Medulla oblongata (tissue), 1 donor: ENCODE data around the gene XIRP1.

ENCODE experiments used
- DNase-seq: peaks from one replicate; pipeline ENCODE4 v3.0.0-alpha.2; 2015; ENCODE audit errors: extremely low spot score

XIRP1 gene

DNA sequence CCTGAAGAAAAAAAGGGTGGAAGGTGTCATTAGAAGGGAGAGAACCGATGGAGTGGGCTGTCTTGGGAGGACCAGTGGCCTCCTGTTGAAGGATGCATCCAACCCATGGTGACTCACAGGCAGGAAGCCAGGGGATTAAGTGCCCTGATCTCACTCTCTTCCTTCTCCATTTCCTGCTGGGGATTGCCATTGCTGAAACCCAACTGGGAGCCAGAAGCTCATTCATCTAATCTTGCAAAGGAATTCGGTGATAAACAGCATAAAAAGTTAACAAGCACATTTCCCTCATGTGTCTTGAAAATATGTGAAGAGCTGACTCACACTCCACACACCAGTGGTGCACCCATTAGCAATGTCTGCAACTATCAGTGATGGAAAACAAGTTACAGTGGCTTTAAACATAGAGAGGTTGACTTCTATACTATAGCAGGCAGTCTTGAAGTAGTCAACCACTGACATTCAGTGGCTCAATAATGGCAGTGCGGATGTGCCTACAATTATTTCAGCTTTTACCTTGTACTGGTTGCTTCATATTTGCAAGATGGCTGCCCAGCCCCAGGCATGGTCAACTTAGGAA, 26.2 kb downstream of the XIRP1 start:
- no peak for DNase-seq

DNA sequence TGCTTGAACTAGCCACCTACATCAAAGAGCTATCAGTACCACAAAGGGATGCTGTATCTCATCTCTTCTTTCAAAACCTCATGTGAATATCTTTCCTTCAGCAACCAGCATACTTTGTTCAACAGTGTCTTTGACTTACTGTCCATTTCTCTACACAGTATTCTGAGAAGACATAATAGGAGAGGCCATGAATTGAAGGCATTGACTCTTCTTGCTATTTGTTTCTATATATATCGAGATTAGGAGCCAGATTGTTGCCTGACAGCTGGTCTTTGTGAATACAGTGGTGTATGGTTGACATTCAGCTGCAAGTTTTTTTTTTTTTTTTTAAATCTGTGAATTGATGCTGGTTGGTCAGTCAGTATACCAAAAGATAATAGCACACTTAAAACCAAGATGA, 26.9 kb downstream of the XIRP1 start:
- DNase-seq = no peak

DNA sequence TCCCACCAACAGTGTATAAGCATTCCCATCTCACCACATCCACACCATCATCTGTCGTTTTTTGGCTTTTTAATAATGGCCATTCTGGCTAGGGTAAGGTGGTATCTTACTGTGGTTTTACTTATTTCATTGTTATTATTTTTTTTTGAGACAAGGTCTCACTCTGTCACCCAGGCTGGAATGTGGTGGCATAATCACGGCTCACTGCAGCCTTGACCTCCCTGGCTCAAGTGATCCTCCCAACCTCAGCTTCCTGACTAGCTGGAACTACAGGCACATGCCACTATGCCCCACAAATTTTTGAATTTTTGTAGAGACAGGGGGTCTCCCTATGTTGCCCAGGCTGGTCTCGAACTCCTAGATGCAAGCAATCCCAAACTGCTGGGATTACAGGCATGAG, 28.0 kb downstream of the XIRP1 start:
- DNase-seq = no peak

DNA sequence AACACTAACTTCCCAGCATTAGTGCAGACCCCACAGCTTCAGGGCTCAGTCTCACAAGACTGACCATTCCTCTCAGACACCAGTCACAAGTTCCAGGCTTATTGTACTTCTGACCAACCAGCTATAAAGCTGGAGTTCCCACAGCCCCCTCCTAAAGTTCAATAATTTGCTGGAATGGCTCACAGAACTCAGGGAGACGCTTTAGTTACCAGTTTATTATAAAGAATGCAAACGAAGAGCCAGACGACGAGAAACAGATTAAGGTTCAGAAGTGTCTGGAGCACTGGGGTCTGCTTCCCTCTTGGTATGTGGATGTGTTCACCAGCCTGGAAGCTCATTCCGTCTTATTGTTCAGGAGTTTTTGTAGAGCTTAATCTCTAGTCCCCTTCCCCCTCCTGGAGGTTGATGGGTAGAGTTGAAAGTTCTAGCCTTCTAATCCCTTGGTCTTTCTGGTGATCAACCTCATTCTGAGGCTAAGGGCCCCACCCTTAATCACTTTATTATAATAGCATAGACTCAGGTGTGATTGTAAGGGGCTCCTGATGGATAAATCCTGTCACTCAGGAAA, 34.2 kb downstream of the XIRP1 start:
- DNase-seq = no peak

DNA sequence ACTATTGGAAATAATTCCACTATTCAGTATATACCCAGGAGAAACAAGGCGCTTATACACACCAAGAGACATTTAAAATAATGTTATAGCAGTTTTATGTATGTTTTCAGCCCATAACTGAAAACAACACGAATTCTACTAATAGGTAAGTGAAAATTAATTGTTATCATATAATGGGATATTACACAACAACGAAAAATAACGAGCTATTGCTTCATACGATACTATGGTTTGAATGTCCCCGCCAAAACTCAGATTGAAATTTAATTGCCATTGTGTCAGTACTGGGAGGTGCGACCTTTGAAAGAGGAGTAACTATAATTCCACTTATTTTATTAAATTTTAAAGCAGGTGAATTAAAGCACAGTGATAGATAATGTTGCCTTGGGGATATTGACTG, 35.0 kb downstream of the XIRP1 start:
- DNase-seq = no peak

DNA sequence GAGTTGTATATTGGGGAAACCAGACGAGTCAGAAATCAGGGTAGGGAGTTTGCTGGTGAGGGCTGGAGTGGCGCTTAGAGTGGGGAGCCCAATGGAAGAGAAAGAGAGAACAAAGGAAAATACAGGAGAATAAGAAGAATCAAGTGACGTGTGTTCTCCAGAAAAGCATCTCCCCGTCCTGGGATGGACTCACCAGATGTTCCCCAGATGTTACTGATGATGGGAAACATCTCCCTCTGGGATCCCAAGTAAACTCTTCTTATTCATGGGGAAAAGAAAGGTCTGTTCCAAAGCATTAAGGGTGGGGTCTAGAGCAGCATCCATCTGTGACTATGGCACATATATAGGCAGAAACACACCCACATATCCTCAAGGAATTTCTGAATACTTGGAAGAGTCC, 36.0 kb downstream of the XIRP1 start:
- DNase-seq = no peak

DNA sequence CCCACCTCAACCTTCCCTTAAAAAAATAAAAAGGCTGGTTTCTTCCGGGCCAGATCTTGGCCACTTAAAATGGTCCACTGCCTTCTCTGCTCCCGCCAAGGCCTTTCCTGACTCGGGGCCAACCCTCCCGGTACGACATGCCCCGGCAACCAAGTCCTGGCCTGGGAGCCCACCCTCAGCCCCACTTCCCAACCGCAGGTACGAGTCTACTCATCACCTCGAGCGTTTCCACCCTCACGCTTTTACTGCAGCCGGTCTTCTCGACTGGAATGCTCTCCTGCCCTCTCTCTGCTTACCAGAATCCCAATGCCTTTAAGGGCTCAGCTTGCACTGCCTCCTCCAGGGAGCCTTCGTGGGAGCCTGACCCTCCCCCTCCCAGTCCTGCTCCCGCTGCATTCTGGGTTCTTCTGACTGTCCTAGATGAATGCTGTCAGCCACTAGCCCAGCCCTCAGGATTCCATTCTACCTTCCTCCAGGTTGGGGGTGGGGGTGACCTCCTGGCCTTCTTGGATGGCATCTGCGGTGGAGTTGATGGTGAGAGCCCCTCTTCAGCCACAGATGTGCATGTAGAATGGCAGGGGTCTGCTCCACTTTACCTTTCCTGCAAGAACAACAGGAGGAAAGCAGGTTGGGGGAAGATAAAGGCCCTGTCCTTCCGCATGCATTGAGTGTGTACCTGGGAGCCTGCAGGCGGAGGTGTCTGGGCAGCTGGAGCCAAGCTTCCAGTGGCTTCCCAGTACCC, 37.9 kb downstream of the XIRP1 start:
- peak; percentile 32 for DNase-seq

DNA sequence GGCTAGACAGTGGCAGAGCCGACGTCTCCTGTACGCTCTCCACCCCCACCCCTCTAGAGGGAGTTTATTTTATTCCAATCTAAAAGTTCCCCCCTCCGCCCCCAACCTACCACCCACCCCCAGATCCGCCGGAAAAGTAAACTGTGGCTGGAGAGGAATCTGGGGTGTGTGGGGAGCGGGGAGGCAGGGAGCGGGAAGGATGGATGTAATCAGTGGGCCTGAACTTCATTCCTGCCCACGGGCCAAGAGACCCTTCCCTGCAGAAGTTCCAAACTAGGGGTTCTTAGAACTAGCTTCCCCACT, 38.5 kb downstream of the XIRP1 start:
- no peak for DNase-seq

DNA sequence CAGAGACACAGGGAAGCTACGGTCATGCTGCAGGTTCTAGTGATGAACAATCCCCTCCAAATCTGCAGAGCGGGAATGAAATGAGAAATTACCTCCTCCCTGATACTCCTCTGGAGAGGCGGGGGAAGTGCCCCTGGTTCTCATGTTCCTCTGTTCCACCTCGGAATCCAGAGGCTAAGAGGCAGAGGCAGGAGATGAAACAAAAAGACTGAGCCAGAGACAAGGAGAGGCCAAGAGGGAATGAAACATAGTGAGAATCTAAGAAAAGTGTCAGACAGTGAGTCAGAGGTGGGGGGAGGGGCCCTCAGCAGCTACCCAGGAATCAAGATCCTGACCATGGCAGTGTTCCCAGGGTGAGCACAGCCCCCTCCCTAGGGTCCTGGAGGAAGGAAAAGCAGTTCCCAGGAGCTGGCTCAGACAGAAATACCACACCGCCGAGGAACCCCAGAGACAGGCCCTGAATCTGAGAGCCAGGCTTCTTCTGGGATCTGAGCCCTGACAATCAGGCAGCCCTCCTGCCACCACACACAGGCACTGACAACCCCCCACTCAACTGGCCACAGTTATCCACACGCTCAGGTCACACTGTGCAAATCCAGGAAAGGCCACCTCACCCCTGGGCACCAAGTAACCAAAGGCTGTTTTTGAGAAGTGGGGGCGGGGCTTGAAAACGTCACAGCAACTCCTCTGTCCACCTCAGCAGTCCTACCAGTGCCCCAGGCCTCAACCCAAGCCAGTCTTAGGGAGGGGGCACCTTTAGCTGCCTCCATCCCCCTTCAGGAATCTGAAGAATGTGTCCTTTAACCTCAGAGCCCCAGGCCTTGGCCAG, 41.4 kb downstream of the XIRP1 start:
- DNase-seq = peak; percentile 82

DNA sequence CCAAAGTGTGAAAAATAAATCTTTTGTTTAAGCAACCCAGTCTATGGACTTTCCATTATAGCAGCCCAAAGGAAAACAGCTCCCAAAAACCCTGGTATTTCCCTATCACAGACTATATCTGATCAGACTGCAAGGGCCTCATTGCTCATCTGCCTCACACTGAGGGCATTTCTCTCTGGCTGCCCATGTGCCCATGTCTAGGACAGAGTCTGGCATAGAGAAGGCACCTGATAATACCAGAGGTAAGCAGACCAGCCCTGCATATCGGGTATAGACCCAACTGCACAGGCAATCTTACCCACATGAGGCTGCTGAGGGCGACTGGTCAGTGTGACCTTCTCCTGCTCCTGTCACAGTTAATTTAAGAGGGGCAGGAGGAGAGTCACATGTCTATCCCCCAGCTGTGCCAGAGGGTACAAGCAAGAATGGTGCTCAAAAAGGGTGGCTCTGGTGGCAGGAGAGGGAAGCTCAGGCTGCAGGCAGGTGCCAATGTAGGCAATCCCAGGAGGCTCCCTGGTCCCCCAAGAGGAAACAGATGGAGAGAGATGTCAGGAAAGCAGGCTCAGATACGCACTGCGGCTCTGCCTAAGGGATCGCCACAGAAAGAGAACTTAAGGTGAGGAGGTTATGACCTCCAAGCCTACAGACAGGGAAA, 42.1 kb downstream of the XIRP1 start:
- no peak for DNase-seq

DNA sequence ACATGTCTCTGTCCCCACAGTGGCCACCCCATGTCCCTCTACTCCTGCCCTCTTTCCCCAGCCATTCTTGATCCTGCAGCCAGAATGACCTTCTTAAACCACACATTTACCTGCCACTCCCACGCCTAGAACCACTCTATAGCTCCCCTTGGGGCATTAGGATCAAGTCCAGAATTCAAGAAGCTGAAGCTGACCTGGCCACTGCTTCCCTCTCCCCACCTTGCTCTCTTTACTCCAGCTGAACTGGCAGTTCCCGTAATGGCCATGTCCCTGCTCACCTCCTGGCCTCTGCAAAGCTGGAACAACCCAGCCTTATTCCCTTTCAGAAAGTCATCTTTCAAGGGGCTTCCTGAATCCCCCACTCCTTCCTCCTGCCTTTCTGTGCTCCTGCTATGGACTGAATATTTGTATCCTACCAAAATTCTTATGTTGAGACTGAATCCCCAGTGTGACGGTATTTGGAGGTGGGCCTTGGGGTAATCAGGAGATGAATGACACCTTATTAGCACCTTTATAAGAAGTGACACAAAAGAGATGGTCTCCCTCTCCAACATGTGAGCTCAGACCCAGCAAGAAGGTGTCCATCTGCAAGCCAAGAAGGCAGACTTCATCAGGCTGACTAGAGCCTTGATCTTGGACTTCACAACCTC, 42.8 kb downstream of the XIRP1 start:
- no peak for DNase-seq

DNA sequence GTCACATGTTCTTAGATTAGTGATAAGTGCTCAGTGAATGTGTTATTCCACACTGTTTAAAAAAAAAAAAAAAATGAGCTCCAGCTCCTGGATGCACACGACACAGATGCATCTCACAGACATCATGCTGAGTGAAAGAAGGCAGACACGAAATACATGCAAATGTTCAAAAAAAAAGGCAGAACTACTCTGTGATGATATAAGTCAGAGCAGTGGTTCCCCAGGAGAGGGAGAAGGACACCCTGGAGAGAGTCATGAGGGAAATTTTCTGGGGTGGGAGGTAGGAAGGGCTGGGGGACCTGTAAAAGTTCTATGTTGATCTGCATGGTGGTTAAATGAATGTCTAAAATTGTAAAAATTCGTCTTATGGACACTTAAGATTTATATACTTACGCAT, 43.3 kb downstream of the XIRP1 start:
- DNase-seq = no peak

DNA sequence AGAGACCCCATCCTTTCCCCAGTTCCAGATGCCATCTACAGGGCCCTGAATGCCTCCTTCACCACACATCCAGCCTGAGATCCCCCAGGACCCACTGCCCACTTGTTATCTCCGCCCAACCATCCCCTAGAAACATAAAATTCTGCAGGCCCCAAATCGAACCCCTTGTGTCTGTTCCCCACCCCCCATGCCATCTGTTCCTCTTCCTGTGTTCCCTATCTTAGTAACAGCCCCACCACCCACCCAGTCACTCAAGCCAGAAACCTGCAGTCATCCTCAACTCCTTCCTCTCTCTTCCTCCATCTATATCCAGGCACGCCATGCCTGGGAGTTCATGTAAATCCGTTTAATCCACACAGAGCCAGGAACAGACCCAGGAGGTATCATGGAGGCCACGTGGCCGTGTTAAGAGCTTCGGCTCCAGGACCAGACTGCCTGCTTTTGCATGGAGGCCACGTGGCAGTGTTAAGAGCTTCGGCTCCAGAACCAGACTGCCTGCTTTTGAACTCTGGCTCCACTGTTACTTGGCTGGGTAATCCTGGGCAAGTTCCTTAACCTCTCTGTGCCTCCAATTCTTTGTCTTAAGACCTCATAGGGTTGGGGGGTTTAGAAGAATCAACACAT, 43.8 kb downstream of the XIRP1 start:
- peak; percentile 50 for DNase-seq

DNA sequence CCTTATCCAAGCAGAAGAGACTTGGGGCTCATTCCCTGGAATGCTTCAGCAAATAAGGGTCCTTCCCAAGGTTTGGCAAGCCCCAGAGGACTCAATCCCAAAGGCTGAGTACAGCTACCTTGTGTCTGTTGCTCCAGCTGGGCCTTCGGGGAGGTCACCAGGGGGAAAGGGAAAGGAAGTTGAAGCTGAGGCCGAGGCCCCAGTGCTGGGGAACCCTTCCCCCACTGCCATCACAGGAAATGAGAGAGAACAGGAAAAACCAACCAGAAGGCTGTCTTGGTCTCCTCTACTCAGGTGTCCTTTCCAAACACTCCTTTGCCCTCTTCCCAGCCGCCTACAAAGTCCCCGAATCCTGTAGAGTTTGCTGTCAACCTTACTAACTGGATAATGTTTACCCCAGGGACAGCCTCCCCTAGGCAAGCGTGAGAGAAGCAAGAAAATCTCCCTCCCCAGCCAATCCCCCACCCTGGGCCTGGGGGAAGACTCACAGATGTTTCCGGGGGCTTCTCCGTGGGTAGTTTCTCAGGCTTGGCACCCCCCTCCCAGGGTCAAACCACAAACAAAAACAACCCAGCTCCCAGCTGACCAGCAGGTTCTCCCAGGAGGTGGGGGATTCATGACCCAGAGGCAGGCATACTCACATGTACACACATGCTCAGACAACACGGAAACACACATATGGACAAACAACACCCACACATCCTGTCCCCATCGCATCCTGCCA, 44.5 kb downstream of the XIRP1 start:
- DNase-seq = peak; percentile 52

DNA sequence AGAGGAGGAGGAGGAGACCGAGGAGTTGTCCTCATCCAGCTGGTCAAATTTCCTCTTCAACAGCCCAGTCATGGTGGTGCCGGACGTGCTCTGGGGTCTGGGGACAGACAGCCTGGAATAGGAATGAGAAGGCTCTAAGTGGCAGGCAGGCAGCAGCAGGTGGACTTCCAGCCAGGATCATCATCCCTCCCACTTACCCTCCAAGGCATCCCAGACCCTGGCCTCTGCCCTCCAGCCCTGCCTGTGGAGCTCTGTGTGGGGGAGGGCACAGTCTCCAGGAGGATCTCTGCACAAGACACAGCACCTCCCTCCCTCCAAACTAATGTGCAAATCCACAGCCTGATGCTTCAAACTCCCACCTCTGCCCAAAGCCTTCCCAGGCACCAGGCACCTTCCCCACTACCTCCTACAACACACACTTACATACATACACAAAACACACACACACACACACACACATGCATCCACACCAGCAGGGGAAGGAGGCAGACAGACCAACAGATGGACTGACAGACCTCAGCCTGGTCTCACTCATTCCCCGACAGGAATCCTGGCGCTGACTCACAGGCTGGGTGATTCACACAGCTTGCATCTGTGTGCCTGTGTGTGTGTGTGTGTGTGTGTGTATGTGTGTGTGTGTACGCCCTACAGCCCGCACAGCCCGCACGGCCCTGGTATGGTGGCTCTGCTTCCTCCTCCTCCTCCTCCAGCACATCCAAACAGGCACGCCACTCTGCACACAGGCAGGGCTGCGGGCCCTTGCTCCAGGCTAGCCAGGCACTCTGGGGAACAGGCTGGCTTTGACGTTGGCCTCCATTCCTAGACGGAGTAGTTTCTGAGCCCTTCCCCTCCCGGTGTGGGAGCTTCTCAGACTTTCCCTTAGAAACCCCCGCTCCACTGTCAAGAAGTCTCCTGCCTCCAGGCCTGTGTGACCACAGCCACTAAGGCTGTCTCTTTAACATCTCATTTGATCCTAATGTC, 45.5 kb downstream of the XIRP1 start:
- DNase-seq = no peak

DNA sequence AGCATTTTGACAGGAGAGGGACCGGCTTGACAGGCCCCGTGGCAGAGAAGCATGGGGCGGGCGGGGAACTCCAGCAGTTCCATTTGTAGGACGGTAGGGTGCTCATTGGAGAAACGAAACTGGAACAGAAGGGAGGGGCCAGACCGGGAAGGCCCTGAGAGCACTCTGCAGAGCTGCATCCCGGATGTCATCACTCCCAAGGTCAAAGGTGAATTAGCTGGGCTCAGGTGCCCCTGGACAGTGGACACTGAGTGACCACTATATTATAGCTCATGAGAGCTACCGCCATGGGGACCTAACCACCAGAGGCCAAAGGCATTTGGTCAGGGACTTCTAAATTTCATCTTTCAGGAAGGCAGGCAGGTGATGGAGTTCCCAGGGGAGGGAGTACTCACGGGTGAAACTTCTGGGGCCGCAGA, 46.3 kb downstream of the XIRP1 start:
- DNase-seq = peak; percentile 56

DNA sequence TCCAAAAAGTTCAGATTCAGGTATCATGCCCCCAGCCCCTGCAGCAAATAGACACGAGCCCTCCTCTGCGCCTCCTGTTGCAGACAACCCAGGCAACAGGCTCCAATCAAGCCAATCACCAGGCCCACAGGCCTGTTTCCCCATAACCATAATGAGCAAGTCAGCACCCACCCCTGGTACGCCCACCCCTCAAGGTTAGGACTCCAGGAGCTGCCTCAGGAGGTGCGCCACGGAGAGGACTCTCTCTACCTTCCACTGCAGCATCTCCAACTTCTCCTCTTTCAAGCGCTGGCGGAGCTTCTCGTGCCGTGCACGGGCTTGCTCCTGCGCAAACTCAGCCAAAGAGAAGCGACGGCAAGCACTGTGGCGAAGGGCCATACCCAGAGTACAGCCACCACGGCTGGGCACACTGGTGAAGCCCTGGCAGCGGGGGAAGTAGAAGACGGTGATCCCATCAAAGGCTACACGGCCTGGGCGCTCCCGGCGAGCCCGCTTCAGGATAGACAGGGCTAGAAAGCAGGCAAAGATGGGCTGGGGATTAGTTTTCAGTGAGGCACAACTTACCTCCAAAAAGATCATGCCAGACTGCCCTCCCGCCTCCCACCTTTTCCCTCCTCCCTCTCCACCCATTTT, 47.5 kb downstream of the XIRP1 start:
- DNase-seq = no peak

DNA sequence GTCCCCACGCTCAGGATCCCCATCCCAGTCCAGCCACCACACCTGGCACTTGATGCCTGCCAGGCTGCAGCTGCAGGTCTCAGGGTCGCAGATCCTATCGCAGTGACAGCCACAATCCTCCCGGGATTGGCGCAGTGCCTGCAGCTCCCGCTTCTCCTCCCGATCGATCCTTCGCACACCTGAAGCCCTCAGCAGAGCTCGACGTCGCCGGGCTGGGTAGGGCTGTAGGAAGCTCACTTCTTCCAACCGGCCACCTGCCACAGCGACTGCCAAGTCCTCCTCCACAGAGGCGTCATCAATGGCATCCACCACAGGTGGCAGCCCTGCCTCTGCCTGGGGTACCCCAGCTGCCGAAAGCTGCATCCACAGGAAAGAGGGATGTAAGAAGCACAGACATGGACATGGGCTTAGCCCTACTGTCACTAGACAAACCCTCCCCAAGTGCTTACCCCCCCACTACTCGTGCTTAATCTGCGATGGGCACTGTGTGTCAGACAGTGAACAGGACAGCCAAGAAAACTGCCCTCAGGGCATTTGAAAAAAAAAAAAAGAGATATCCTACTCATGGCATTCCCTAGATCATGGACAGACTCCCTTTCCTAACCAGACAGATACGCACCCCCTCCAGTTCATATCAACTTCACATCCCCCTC, 48.2 kb downstream of the XIRP1 start:
- no peak for DNase-seq
